ENCODE measurements around the gene RTL9.
"Not testable (repeated sequence)": the region's sequence is repeated elsewhere in the genome, so short reads cannot be mapped to it uniquely, and the experiment has no call there.

RTL9 gene

GRCh38 chrX:110358548-110358947 is at the start of gene RTL9:
TSS of gene RTL9 (plus strand) at chrX:110358848. CDS start at chrX:110450618, 91,770 bp downstream.
- DNase-seq (ENCODE audit: low spot score): no peak

- DNase-seq (ENCODE audit: low spot score): peak; percentile 7
Measured at GRCh38 chrX:110310000-110310790, 48.5 kb upstream of the RTL9 start.

- DNase-seq (ENCODE audit: low spot score): no peak
Measured at GRCh38 chrX:110310896-110311295, 47.8 kb upstream of the RTL9 start.

GRCh38 chrX:110311437-110312230 is 47.0 kb upstream of the RTL9 start:
- DNase-seq (ENCODE audit: low spot score): no peak

- no peak for DNase-seq (ENCODE audit: low spot score)
Measured at GRCh38 chrX:110315551-110315950, 43.1 kb upstream of the RTL9 start.

- DNase-seq (ENCODE audit: low spot score): peak; percentile 6
Measured at GRCh38 chrX:110316351-110317060, 42.1 kb upstream of the RTL9 start.

GRCh38 chrX:110317061-110317819 is 41.4 kb upstream of the RTL9 start:
- DNase-seq (ENCODE audit: low spot score): peak; percentile 30

GRCh38 chrX:110317820-110318663 is 40.6 kb upstream of the RTL9 start, which contains the start of gene AMMECR1:
TSS of gene AMMECR1 (minus strand) at chrX:110318085. CDS start at chrX:110318071, 14 bp downstream.
- DNase-seq (ENCODE audit: low spot score): peak; percentile 92

GRCh38 chrX:110318664-110318968 is 40.0 kb upstream of the RTL9 start:
- DNase-seq (ENCODE audit: low spot score): no peak

- no peak for DNase-seq (ENCODE audit: low spot score)
Measured at GRCh38 chrX:110320381-110320987, 38.2 kb upstream of the RTL9 start.

GRCh38 chrX:110321081-110321480 is 37.6 kb upstream of the RTL9 start:
- no peak for DNase-seq (ENCODE audit: low spot score)

GRCh38 chrX:110321670-110322069 is 37.0 kb upstream of the RTL9 start:
- DNase-seq (ENCODE audit: low spot score): no peak

GRCh38 chrX:110322603-110323002 is 36.0 kb upstream of the RTL9 start:
- peak; percentile 10 for DNase-seq (ENCODE audit: low spot score)

GRCh38 chrX:110326712-110327111 is 31.9 kb upstream of the RTL9 start:
- no peak for DNase-seq (ENCODE audit: low spot score)

- no peak for DNase-seq (ENCODE audit: low spot score)
Measured at GRCh38 chrX:110327336-110327735, 31.3 kb upstream of the RTL9 start.

GRCh38 chrX:110328613-110329012 is 30.0 kb upstream of the RTL9 start:
- not testable (repeated sequence) for DNase-seq (ENCODE audit: low spot score)

GRCh38 chrX:110331444-110332030 is 27.1 kb upstream of the RTL9 start:
- DNase-seq (ENCODE audit: low spot score): no peak

GRCh38 chrX:110333458-110333857 is 25.2 kb upstream of the RTL9 start:
- DNase-seq (ENCODE audit: low spot score): not testable (repeated sequence)

GRCh38 chrX:110338935-110339334 is 19.7 kb upstream of the RTL9 start:
- no peak for DNase-seq (ENCODE audit: low spot score)

Data from AG20443 (cell line).